Measurements from ENCODE around the gene NOS2. TPM values are rescaled to one million over a fixed set of nuclear protein-coding genes. Genes with fewer than 3 reads are reported as not detected.

Gene NOS2
- total RNA-seq, 1 experiment from 2014 or later, result 1.4 TPM

DNA sequence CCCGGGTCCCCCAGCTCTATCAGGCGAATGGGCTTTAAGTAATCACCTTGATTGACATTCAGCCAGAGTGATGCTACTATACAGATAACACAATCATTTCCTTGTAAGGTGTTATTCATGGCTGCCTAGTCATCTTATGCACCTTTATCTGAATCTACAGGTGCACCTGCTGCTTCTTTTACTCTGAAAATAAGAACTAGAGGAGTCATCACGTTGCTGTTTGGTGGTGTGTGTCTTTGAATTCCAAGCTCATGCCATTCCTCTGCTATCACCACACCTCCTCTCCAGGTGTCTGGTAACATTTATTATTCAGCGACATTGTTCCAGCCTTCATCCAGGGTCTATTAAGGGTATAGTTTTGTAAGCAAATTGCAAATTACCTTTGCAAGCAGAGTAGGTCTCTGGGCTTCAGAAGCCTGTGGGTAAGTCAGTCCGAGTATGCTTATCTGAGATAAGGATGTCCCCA lies 51.9 kb downstream of the NOS2 start:
- H3K27ac Mint-ChIP-seq, result no peak overlapping the region
- TF ChIP-seq CREB1 (CRISPR knock-in tag; IDR thresholded peaks at IDR 0.05), result no peak
- TF ChIP-seq FOXP1 (CRISPR knock-in tag; IDR thresholded peaks at IDR 0.05; ENCODE audit: borderline replicate concordance), result no peak
- TF ChIP-seq FOXK1 (CRISPR knock-in tag; IDR thresholded peaks at IDR 0.05), result no peak
- TF ChIP-seq MYBL2 (CRISPR knock-in tag; IDR thresholded peaks at IDR 0.05), result no peak
- no peak for TF ChIP-seq OVOL2 (CRISPR knock-in tag; IDR thresholded peaks at IDR 0.05; ENCODE audit: borderline replicate concordance)
- TF ChIP-seq, protein P1, sequence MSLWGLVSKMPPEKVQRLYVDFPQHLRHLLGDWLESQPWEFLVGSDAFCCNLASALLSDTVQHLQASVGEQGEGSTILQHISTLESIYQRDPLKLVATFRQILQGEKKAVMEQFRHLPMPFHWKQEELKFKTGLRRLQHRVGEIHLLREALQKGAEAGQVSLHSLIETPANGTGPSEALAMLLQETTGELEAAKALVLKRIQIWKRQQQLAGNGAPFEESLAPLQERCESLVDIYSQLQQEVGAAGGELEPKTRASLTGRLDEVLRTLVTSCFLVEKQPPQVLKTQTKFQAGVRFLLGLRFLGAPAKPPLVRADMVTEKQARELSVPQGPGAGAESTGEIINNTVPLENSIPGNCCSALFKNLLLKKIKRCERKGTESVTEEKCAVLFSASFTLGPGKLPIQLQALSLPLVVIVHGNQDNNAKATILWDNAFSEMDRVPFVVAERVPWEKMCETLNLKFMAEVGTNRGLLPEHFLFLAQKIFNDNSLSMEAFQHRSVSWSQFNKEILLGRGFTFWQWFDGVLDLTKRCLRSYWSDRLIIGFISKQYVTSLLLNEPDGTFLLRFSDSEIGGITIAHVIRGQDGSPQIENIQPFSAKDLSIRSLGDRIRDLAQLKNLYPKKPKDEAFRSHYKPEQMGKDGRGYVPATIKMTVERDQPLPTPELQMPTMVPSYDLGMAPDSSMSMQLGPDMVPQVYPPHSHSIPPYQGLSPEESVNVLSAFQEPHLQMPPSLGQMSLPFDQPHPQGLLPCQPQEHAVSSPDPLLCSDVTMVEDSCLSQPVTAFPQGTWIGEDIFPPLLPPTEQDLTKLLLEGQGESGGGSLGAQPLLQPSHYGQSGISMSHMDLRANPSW (CRISPR knock-in tag; conservative IDR thresholded peaks at IDR 0.05; ENCODE audit: low read depth), result no peak
- no peak for TF ChIP-seq GTF2I (CRISPR knock-in tag; conservative IDR thresholded peaks at IDR 0.05)
- TF ChIP-seq ZNF423 (CRISPR knock-in tag; IDR thresholded peaks at IDR 0.05), result no peak
- TF ChIP-seq GRHL2 (CRISPR knock-in tag; IDR thresholded peaks at IDR 0.05; ENCODE audit: insufficient replicate concordance, severe bottlenecking), result no peak
- TF ChIP-seq, protein P2, sequence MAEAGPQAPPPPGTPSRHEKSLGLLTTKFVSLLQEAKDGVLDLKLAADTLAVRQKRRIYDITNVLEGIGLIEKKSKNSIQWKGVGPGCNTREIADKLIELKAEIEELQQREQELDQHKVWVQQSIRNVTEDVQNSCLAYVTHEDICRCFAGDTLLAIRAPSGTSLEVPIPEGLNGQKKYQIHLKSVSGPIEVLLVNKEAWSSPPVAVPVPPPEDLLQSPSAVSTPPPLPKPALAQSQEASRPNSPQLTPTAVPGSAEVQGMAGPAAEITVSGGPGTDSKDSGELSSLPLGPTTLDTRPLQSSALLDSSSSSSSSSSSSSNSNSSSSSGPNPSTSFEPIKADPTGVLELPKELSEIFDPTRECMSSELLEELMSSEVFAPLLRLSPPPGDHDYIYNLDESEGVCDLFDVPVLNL (CRISPR knock-in tag; IDR thresholded peaks at IDR 0.05; ENCODE audit: borderline replicate concordance, low read depth), result no peak
- TF ChIP-seq, protein P3, sequence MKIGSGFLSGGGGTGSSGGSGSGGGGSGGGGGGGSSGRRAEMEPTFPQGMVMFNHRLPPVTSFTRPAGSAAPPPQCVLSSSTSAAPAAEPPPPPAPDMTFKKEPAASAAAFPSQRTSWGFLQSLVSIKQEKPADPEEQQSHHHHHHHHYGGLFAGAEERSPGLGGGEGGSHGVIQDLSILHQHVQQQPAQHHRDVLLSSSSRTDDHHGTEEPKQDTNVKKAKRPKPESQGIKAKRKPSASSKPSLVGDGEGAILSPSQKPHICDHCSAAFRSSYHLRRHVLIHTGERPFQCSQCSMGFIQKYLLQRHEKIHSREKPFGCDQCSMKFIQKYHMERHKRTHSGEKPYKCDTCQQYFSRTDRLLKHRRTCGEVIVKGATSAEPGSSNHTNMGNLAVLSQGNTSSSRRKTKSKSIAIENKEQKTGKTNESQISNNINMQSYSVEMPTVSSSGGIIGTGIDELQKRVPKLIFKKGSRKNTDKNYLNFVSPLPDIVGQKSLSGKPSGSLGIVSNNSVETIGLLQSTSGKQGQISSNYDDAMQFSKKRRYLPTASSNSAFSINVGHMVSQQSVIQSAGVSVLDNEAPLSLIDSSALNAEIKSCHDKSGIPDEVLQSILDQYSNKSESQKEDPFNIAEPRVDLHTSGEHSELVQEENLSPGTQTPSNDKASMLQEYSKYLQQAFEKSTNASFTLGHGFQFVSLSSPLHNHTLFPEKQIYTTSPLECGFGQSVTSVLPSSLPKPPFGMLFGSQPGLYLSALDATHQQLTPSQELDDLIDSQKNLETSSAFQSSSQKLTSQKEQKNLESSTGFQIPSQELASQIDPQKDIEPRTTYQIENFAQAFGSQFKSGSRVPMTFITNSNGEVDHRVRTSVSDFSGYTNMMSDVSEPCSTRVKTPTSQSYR (CRISPR knock-in tag; IDR thresholded peaks at IDR 0.05), result no peak
- no peak for TF ChIP-seq NFYB (CRISPR knock-in tag; conservative IDR thresholded peaks at IDR 0.05; ENCODE audit: low read depth)
- TF ChIP-seq TEAD4 (CRISPR knock-in tag; IDR thresholded peaks at IDR 0.05), result no peak
- no peak for TF ChIP-seq TEAD1 (CRISPR knock-in tag; IDR thresholded peaks at IDR 0.05)
- TF ChIP-seq, protein P4, sequence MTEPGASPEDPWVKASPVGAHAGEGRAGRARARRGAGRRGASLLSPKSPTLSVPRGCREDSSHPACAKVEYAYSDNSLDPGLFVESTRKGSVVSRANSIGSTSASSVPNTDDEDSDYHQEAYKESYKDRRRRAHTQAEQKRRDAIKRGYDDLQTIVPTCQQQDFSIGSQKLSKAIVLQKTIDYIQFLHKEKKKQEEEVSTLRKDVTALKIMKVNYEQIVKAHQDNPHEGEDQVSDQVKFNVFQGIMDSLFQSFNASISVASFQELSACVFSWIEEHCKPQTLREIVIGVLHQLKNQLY (CRISPR knock-in tag; IDR thresholded peaks at IDR 0.05), result no peak
- TF ChIP-seq ZNF396 (CRISPR knock-in tag; IDR thresholded peaks at IDR 0.05; ENCODE audit: borderline replicate concordance), result no peak
- ATAC-seq (no peak), DNase-seq (ENCODE audit: low spot score) (no peak)
- peaks cover 4% of the 10 kb centered on the region; the same call in 1 of the 2 replicates for H3K4me1 Mint-ChIP-seq
- H3K36me3 Mint-ChIP-seq, result peaks cover 3% of the 10 kb centered on the region; the same call in 1 of the 2 replicates
- no peak overlapping the region for H3K4me3 Mint-ChIP-seq
- POLR2A ChIA-PET, result interaction anchor here (1.1 kb wide), 1 partner anchor 8 kb away, joined by 3 read pairs; no protein-coding TSS in a partner anchor
- peaks cover 6% of the 10 kb centered on the region for H3K9me3 Mint-ChIP-seq
- H3K27me3 Mint-ChIP-seq (ENCODE audit: low read depth), result no peaks in the 10 kb centered on the region
- CTCF ChIA-PET, result interaction anchor here (0.6 to 3.1 kb wide), 31 partner anchors 8 to 503 kb away, joined by 3 to 25 read pairs (median 4); partner anchors contain the start of gene LYRM9

Data from WTC11 (cell line).